HAP-1 (cell line): Measurements from ENCODE around the gene MATN1.

ENCODE experiments used
- DNase-seq, 2 experiments: peaks; one replicate each; pipeline ENCODE4 v3.0.0-alpha.2; 2016 to 2020; ENCODE audit warnings: low spot score in 2 of 2
- H3K27me3 ChIP-seq: fragments of 250-450 bp; sonication (Bioruptor Pico); 2 replicates; pipeline ENCODE4 v1.5.1; 2020; ENCODE audit warnings: low read depth, mild to moderate bottlenecking, moderate library complexity
- H3K36me3 ChIP-seq: fragments of 250-450 bp; sonication (Bioruptor Pico); replicated peaks from 2 replicates; pipeline ENCODE4 v1.5.1; 2020; ENCODE audit warnings: mild to moderate bottlenecking
- H3K4me1 ChIP-seq: fragments of 250-450 bp; sonication (Bioruptor Pico); 2 replicates; pipeline ENCODE4 v1.5.1; 2020; ENCODE audit warnings: mild to moderate bottlenecking
- H3K4me3 ChIP-seq: fragments of 250-450 bp; sonication (Bioruptor Pico); 2 replicates; pipeline ENCODE4 v1.5.1; 2020; ENCODE audit warnings: mild to moderate bottlenecking, moderate library complexity
- H3K9me3 ChIP-seq: fragments of 250-450 bp; sonication (Bioruptor Pico); 2 replicates; pipeline ENCODE4 v1.5.1; 2020; ENCODE audit warnings: mild to moderate bottlenecking, moderate library complexity
- in situ Hi-C: fragments of 300-500 bp; cut with MboI; formaldehyde crosslinking; loops from 3 replicates; pipeline ENCODE4 v1.14.3; 2020; ENCODE audit warnings: low sequenced_read_pairs, inconsistent platforms, mixed read lengths

The MATN1 gene

GRCh38 chr1:30726773-30727684 is 3.6 kb upstream of the MATN1 start:
- DNase-seq: no peak
- H3K9me3 ChIP-seq: no peaks in the 10 kb centered on the region
- no peaks in the 10 kb centered on the region for H3K4me1 ChIP-seq
- H3K36me3 ChIP-seq: no peaks in the 10 kb centered on the region
- in situ Hi-C loops: no loop called here
- no peak overlapping the region for H3K4me3 ChIP-seq
- H3K27me3 ChIP-seq: no peaks in the 10 kb centered on the region

- Histone ChIP-seq H3K4me3 (no peak overlapping the region), H3K4me1 (no peaks in the 10 kb centered on the region), H3K36me3 (no peaks in the 10 kb centered on the region), H3K27me3 (no peaks in the 10 kb centered on the region), H3K9me3 (no peaks in the 10 kb centered on the region)
- in situ Hi-C loops: no loop called here
- DNase-seq: no peak
Measured at GRCh38 chr1:30726236-30726635, 2.9 kb upstream of the MATN1 start.

GRCh38 chr1:30725450-30726095 is 2.2 kb upstream of the MATN1 start:
- Histone ChIP-seq H3K9me3 (no peaks in the 10 kb centered on the region), H3K4me1 (no peaks in the 10 kb centered on the region), H3K36me3 (no peaks in the 10 kb centered on the region), H3K27me3 (no peaks in the 10 kb centered on the region), H3K4me3 (no peak overlapping the region)
- in situ Hi-C loops: no loop called here
- no peak for DNase-seq

GRCh38 chr1:30724655-30725421 is 1.5 kb upstream of the MATN1 start:
- Histone ChIP-seq H3K9me3 (no peaks in the 10 kb centered on the region), H3K4me3 (no peak overlapping the region), H3K4me1 (no peaks in the 10 kb centered on the region), H3K36me3 (no peaks in the 10 kb centered on the region), H3K27me3 (no peaks in the 10 kb centered on the region)
- in situ Hi-C loops: loop anchor here (5.0 to 25.0 kb wide), 2 partner anchors 52 to 1838 kb away; no protein-coding TSS in a partner anchor
- no peak for DNase-seq

- no peaks in the 10 kb centered on the region for H3K9me3 ChIP-seq
- no peak overlapping the region for H3K4me3 ChIP-seq
- H3K27me3 ChIP-seq: no peaks in the 10 kb centered on the region
- H3K4me1 ChIP-seq: 0 out of 2 replicates have a peak, but pooled peaks cover 2% of the 10 kb centered on the region
- in situ Hi-C loops: loop anchor here (5.0 to 25.0 kb wide), 2 partner anchors 53 to 1837 kb away; no protein-coding TSS in a partner anchor
- no peak for DNase-seq
- H3K36me3 ChIP-seq: no peaks in the 10 kb centered on the region
Measured at GRCh38 chr1:30724175-30724574, 790 bp upstream of the MATN1 start.

GRCh38 chr1:30721812-30722537 is 1.4 kb downstream of the MATN1 start:
- DNase-seq: peak in 1 of 2 experiments; percentile 21
- Histone ChIP-seq H3K4me1 (0 out of 2 replicates have a peak, but pooled peaks cover 2% of the 10 kb centered on the region), H3K9me3 (no peaks in the 10 kb centered on the region), H3K36me3 (no peaks in the 10 kb centered on the region), H3K27me3 (no peaks in the 10 kb centered on the region), H3K4me3 (no peak overlapping the region)
- in situ Hi-C loops: loop anchor here (5.0 to 25.0 kb wide), 2 partner anchors 55 to 1835 kb away; no protein-coding TSS in a partner anchor

GRCh38 chr1:30721341-30721793 is 2.0 kb downstream of the MATN1 start:
- DNase-seq: no peak
- in situ Hi-C loops: loop anchor here (5.0 to 25.0 kb wide), 2 partner anchors 56 to 1834 kb away; no protein-coding TSS in a partner anchor
- no peak overlapping the region for H3K4me3 ChIP-seq

GRCh38 chr1:30720271-30721223 is 2.8 kb downstream of the MATN1 start:
- DNase-seq: no peak
- H3K9me3 ChIP-seq: peaks cover 1% of the 10 kb centered on the region
- no peaks in the 10 kb centered on the region for H3K36me3 ChIP-seq
- 0 out of 2 replicates have a peak, but pooled peaks cover 2% of the 10 kb centered on the region for H3K4me1 ChIP-seq
- no peaks in the 10 kb centered on the region for H3K27me3 ChIP-seq
- H3K4me3 ChIP-seq: no peak overlapping the region
- in situ Hi-C loops: loop anchor here (5.0 to 25.0 kb wide), 2 partner anchors 57 to 1833 kb away; no protein-coding TSS in a partner anchor

More at GRCh38 chr1:30721341-30721793, 2.0 kb downstream of the MATN1 start:
- Histone ChIP-seq H3K36me3 (no peaks in the 10 kb centered on the region), H3K27me3 (no peaks in the 10 kb centered on the region), H3K9me3 (no peaks in the 10 kb centered on the region; the same call in 1 of the 2 replicates), H3K4me1 (0 out of 2 replicates have a peak, but pooled peaks cover 2% of the 10 kb centered on the region)

- 0 out of 2 replicates have a peak, but pooled peaks cover 2% of the 10 kb centered on the region for H3K4me1 ChIP-seq
- no peaks in the 10 kb centered on the region for H3K27me3 ChIP-seq
- in situ Hi-C loops: loop anchor here (5.0 to 25.0 kb wide), 3 partner anchors 58 to 1832 kb away; no protein-coding TSS in a partner anchor
- DNase-seq: peak in 1 of 2 experiments; percentile 66
- H3K36me3 ChIP-seq: no peaks in the 10 kb centered on the region
- H3K9me3 ChIP-seq: peaks cover 6% of the 10 kb centered on the region
- H3K4me3 ChIP-seq: peak overlapping the region; percentile 49
Measured at GRCh38 chr1:30719406-30720270, 3.7 kb downstream of the MATN1 start.

GRCh38 chr1:30718636-30719405 is 4.6 kb downstream of the MATN1 start:
- peak; percentile 88 to 89 for DNase-seq
- Histone ChIP-seq H3K4me3 (peak overlapping the region; percentile 49), H3K9me3 (peaks cover 6% of the 10 kb centered on the region), H3K4me1 (0 out of 2 replicates have a peak, but pooled peaks cover 2% of the 10 kb centered on the region), H3K36me3 (no peaks in the 10 kb centered on the region), H3K27me3 (no peaks in the 10 kb centered on the region)
- in situ Hi-C loops: loop anchor here (5.0 to 25.0 kb wide), 2 partner anchors 193 to 1832 kb away; no protein-coding TSS in a partner anchor
